BJ (cell line): ENCODE results near the gene CACHD1. TPM values are rescaled to one million over a fixed set of nuclear protein-coding genes. Genes with fewer than 3 reads are reported as not detected.

Experiments used
- CTCF ChIA-PET: fragments of 350-600 bp; formaldehyde crosslinking; extraction: SDS; loops from one replicate; lab custom pipeline; 2021; ENCODE audit warnings: antibody characterized with exemption, inconsistent platforms; lab: Yijun Ruan, JAX
- POLR2A ChIA-PET: fragments of 300-600 bp; sonication (Branson Sonifier 250); formaldehyde crosslinking; extraction: SDS; loops from one replicate; lab custom pipeline; 2021; ENCODE audit warnings: antibody characterized with exemption; lab: Charles Lee
- DNase-seq: peaks from one replicate; pipeline ENCODE4 v3.0.0-alpha.2; 2011; ENCODE audit warnings: low read depth
- H3K27me3 ChIP-seq: 2 replicates; pipeline ENCODE4 v1.6.0; 2011; ENCODE audit warnings: low read length; ENCODE audit not compliant: control insufficient read depth, insufficient read depth
- H3K36me3 ChIP-seq: 2 replicates; pipeline ENCODE4 v1.5.1; 2011; ENCODE audit warnings: low read length; ENCODE audit not compliant: control insufficient read depth, insufficient read depth
- H3K4me3 ChIP-seq: 2 replicates; pipeline ENCODE4 v1.5.1; 2011; ENCODE audit warnings: low read depth, mild to moderate bottlenecking, control low read depth, low read length
- CTCF ChIP-seq: IDR thresholded peaks from 2 replicates; pipeline ENCODE4 v1.5.1; 2011; ENCODE audit warnings: low read depth, mild to moderate bottlenecking, control low read depth, inconsistent platforms, low read length, moderate library complexity; ENCODE audit not compliant: insufficient read depth
- polyA plus RNA-seq: library from polyadenylated mRNA; depleted of rRNA; stranded (reverse); fragments of >200 nt; gene quantifications from 2 replicates; pipeline ENCODE4 v1.2.3, GENCODE V29; 2011

CACHD1 gene
- polyA plus RNA-seq, 1 experiment, result 3.0 TPM

GRCh38 chr1:64471218-64472039 lies 1.5 kb downstream of the CACHD1 start:
- CTCF ChIA-PET, result interaction anchor here (0.8 kb wide), 1 partner anchor 205 kb away, joined by 5 read pairs; no protein-coding TSS in a partner anchor
- POLR2A ChIA-PET, result no interaction called here
- no peak for DNase-seq
- Histone ChIP-seq H3K36me3 (no peaks in the 10 kb centered on the region), H3K4me3 (peak overlapping the region; percentile 64), H3K27me3 (peaks cover 4% of the 10 kb centered on the region; the same call in 1 of the 2 replicates)
- TF ChIP-seq CTCF, result no peak

- H3K4me3 ChIP-seq, result peak overlapping the region; percentile 64
- peaks cover 4% of the 10 kb centered on the region; the same call in 1 of the 2 replicates for H3K27me3 ChIP-seq
- no peak for TF ChIP-seq CTCF
- DNase-seq, result no peak
- CTCF ChIA-PET, result interaction anchor here (0.8 kb wide), 1 partner anchor 205 kb away, joined by 5 read pairs; no protein-coding TSS in a partner anchor
- H3K36me3 ChIP-seq, result no peaks in the 10 kb centered on the region
- POLR2A ChIA-PET, result no interaction called here
These were observed 2.1 kb downstream of the CACHD1 start for GRCh38 chr1:64472040-64472376.

GRCh38 chr1:64472805-64473204 lies 2.9 kb downstream of the CACHD1 start:
- no peak overlapping the region for H3K4me3 ChIP-seq
- no peak for TF ChIP-seq CTCF
- DNase-seq, result no peak
- ChIA-PET POLR2A (interaction anchor here (0.7 kb wide), 1 partner anchor 102 kb away, joined by 6 read pairs; no protein-coding TSS in a partner anchor), CTCF (no interaction called here)
- H3K36me3 ChIP-seq, result no peaks in the 10 kb centered on the region
- H3K27me3 ChIP-seq, result peaks cover 4% of the 10 kb centered on the region; the same call in 1 of the 2 replicates

GRCh38 chr1:64473367-64473766 lies 3.4 kb downstream of the CACHD1 start:
- DNase-seq, result no peak
- ChIA-PET CTCF (no interaction called here), POLR2A (interaction anchor here (0.7 kb wide), 1 partner anchor 101 kb away, joined by 6 read pairs; no protein-coding TSS in a partner anchor)
- H3K36me3 ChIP-seq, result no peaks in the 10 kb centered on the region
- peaks cover 2% of the 10 kb centered on the region; the same call in 1 of the 2 replicates for H3K27me3 ChIP-seq
- H3K4me3 ChIP-seq, result no peak overlapping the region
- TF ChIP-seq CTCF, result no peak

- Histone ChIP-seq H3K4me3 (no peak overlapping the region), H3K36me3 (no peaks in the 10 kb centered on the region), H3K27me3 (peaks cover under 1% of the 10 kb centered on the region; the same call in 1 of the 2 replicates)
- CTCF ChIA-PET, result interaction anchor here (1.0 to 1.6 kb wide), 2 partner anchors 193 to 201 kb away, joined by 3 to 5 read pairs; no protein-coding TSS in a partner anchor
- no peak for TF ChIP-seq CTCF
- POLR2A ChIA-PET, result no interaction called here
- no peak for DNase-seq
These were observed 4.2 kb downstream of the CACHD1 start for GRCh38 chr1:64474133-64474532.
